Astrocyte (in vitro differentiated cells and primary cell): ENCODE measurements around the gene COMT.

ENCODE experiments used
- EZH2 ChIP-seq: IDR thresholded peaks from 2 replicates; pipeline ENCODE4 v1.6.1; 2012; ENCODE audit warnings: mild to moderate bottlenecking, low read length, inconsistent platforms; ENCODE audit not compliant: insufficient read depth
- TF ChIP-seq, protein P1 (sequence below): IDR thresholded peaks from 2 replicates; pipeline ENCODE4 v1.5.1; 2011; ENCODE audit warnings: low read depth, mild to moderate bottlenecking, inconsistent platforms, low read length, moderate library complexity; ENCODE audit not compliant: insufficient read depth

DNA sequence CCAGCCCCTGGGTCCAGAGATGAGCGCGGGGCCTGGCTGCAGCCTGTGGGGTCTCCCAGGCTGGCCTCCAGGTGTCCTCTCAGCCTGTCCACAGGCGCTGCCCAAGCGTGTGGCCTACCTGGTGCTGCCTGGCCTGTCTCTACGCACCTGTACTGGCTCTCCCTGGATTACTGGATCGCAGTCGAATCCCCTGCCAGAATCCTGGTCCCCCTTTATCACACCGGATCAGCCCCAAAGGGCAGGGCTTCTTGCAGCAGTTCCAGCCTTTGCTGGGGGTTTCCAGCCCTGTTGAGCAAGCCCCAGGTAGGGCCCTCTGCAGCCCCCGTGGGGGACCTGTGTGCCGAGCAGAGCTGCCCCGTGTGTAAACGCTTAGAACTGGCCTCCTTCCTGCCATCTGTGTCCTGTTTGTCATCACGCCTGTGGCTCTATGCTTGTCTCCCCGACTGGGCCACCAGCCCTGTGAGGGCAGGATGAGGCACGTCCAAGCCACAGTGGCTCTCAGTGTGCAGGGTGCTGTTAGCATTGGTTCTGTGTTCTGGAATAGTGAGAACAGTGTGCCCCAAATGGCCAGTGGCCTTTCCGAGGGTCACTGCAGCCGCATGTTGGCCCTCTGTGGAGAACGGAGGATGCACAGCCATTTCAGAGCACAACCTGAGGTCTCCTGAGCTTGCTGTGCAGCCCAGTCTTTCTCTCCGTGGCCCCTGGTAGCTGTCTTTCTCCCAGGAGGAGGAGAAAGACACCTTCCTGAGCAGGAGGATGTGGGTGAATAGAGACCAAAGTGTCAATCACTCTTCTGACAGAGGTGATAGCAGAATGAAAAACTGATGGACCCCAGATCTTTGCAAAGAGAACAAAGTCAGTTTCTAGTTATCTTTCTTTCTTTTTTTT is 13.9 kb downstream of the COMT start:
- TF ChIP-seq, protein P1, sequence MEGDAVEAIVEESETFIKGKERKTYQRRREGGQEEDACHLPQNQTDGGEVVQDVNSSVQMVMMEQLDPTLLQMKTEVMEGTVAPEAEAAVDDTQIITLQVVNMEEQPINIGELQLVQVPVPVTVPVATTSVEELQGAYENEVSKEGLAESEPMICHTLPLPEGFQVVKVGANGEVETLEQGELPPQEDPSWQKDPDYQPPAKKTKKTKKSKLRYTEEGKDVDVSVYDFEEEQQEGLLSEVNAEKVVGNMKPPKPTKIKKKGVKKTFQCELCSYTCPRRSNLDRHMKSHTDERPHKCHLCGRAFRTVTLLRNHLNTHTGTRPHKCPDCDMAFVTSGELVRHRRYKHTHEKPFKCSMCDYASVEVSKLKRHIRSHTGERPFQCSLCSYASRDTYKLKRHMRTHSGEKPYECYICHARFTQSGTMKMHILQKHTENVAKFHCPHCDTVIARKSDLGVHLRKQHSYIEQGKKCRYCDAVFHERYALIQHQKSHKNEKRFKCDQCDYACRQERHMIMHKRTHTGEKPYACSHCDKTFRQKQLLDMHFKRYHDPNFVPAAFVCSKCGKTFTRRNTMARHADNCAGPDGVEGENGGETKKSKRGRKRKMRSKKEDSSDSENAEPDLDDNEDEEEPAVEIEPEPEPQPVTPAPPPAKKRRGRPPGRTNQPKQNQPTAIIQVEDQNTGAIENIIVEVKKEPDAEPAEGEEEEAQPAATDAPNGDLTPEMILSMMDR: no peak
- no peak for TF ChIP-seq EZH2
